ENCODE data around the gene RRP8. TPM values are rescaled to one million over a fixed set of nuclear protein-coding genes. Genes with fewer than 3 reads are reported as not detected.

The RRP8 gene
- total and polyA plus RNA-seq, 9 of the 15 experiments (the other 6 are each of a cell fraction or from before 2014, with no cell fraction given) = 5.7 to 47.3 (median 32.6) TPM

DNA sequence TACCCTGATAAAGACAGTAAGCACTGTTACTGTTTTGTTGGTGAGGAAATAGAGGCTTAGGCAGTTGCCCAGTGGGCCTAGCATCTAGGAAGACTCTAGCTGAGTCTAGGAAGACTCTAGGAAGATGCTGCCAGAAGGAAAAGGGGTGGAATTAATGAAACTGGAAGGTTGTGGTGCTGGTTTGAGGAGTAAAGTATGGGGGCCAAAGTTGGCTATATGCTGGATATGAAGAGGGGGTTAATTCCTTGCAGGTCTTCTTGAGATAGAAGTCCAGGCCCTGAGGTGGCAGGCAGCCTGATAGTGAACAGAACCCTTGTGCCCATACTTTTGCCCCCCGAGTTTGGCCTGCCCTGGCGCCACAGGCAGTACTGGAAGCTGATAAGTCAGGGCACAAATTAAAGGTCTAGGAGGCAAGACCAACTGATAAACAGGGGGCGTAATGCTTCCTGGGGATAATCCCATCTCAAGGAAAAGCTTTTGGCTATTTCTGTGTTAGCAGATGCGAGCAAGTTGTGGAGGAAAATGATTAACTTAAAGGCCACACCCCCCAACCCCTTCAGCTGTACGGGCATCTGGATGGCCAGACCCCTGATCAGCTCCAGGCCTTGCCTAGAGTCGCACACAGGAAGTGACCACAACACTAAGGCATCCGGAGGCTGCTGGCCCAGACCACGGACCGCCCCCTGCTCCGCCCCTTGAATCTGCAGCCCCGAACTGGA lies 3.2 kb upstream of the RRP8 start (continued):
- TF ChIP-seq SP1 (CRISPR knock-in tag; IDR thresholded peaks at IDR 0.05) (0 out of 2 replicates have a peak, but pooled peaks have one; percentile 40), SAP30 (IDR thresholded peaks at IDR 0.05; ENCODE audit: borderline replicate concordance, insufficient read depth, low read depth, low read length, poor library complexity, severe bottlenecking) (no peak), HDAC1 (IDR thresholded peaks at IDR 0.05) (0 out of 4 replicates have a peak, but pooled peaks of 1 of the 2 experiments have one; percentile 25), SUPT5H (IDR thresholded peaks at IDR 0.05) (no peak; the same call in 1 of the 2 replicates), NEUROD1 (IDR thresholded peaks at IDR 0.05; ENCODE audit: borderline replicate concordance, low read depth, low read length, partially characterized antibody) (no peak), ZNF175 (CRISPR knock-in tag; IDR thresholded peaks at IDR 0.05; ENCODE audit: low read depth) (no peak), MEF2A (IDR thresholded peaks at IDR 0.05; ENCODE audit: control insufficient read depth, low read depth, low read length) (0 out of 2 replicates have a peak, but pooled peaks have one; percentile 4), ZFX (CRISPR knock-in tag; IDR thresholded peaks at IDR 0.05) (peak; percentile 75), NCOA2 (IDR thresholded peaks at IDR 0.05; ENCODE audit: partially characterized antibody in 2 of 2) (no peak), MYC (IDR thresholded peaks at IDR 0.05; ENCODE audit: low read depth, low read length) (no peak), MYC (CRISPR knock-in tag; IDR thresholded peaks at IDR 0.05; ENCODE audit: borderline replicate concordance, low read depth) (no peak), ELF2 (CRISPR knock-in tag; IDR thresholded peaks at IDR 0.05) (0 out of 2 replicates have a peak, but pooled peaks have one; percentile 24), ZNF445 (CRISPR knock-in tag; IDR thresholded peaks at IDR 0.05; ENCODE audit: low read depth) (no peak), ZNF766 (CRISPR knock-in tag; conservative IDR thresholded peaks at IDR 0.05) (peak; percentile 36; the same call in 1 of the 2 replicates), ARNT (IDR thresholded peaks at IDR 0.05) (no peak), KLF13 (tag; IDR thresholded peaks at IDR 0.05; ENCODE audit: borderline replicate concordance, low read depth) (no peak), KLF6 (CRISPR knock-in tag; IDR thresholded peaks at IDR 0.05; ENCODE audit: borderline replicate concordance) (0 out of 2 replicates have a peak, but pooled peaks have one; percentile 38), BCL6 (CRISPR knock-in tag; IDR thresholded peaks at IDR 0.05) (0 out of 2 replicates have a peak, but pooled peaks have one; percentile 7), HNRNPH1 (optimal IDR thresholded peaks at IDR 0.05; ENCODE audit: low read depth, low read length) (no peak)
- TF ChIP-seq, protein P1, sequence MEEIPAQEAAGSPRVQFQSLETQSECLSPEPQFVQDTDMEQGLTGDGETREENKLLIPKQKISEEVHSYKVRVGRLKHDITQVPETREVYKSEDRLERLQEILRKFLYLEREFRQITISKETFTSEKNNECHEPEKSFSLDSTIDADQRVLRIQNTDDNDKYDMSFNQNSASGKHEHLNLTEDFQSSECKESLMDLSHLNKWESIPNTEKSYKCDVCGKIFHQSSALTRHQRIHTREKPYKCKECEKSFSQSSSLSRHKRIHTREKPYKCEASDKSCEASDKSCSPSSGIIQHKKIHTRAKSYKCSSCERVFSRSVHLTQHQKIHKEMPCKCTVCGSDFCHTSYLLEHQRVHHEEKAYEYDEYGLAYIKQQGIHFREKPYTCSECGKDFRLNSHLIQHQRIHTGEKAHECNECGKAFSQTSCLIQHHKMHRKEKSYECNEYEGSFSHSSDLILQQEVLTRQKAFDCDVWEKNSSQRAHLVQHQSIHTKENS (CRISPR knock-in tag; IDR thresholded peaks at IDR 0.05) = no peak
- TF ChIP-seq, protein P2, sequence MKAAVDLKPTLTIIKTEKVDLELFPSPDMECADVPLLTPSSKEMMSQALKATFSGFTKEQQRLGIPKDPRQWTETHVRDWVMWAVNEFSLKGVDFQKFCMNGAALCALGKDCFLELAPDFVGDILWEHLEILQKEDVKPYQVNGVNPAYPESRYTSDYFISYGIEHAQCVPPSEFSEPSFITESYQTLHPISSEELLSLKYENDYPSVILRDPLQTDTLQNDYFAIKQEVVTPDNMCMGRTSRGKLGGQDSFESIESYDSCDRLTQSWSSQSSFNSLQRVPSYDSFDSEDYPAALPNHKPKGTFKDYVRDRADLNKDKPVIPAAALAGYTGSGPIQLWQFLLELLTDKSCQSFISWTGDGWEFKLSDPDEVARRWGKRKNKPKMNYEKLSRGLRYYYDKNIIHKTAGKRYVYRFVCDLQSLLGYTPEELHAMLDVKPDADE (conservative IDR thresholded peaks at IDR 0.05; ENCODE audit: control insufficient read depth, low read depth, low read length) = no peak
- TF ChIP-seq, protein P3, sequence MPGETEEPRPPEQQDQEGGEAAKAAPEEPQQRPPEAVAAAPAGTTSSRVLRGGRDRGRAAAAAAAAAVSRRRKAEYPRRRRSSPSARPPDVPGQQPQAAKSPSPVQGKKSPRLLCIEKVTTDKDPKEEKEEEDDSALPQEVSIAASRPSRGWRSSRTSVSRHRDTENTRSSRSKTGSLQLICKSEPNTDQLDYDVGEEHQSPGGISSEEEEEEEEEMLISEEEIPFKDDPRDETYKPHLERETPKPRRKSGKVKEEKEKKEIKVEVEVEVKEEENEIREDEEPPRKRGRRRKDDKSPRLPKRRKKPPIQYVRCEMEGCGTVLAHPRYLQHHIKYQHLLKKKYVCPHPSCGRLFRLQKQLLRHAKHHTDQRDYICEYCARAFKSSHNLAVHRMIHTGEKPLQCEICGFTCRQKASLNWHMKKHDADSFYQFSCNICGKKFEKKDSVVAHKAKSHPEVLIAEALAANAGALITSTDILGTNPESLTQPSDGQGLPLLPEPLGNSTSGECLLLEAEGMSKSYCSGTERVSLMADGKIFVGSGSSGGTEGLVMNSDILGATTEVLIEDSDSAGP (CRISPR knock-in tag; IDR thresholded peaks at IDR 0.05) = no peak

All from K562 (cell line).